A673 (cell line): ENCODE data around the gene CNOT4. TPM values are rescaled to one million over a fixed set of nuclear protein-coding genes. Genes with fewer than 3 reads are reported as not detected.

Source experiments
- BruUV-seq: library from RNA; stranded (reverse); fragments of 400-500 nt; replicated peaks from 2 replicates; lab custom pipeline; 2021; lab: Mats Ljungman, UMichigan
- CTCF ChIA-PET: fragments of 300-600 bp; sonication (Branson Sonifier 250); formaldehyde crosslinking; loops from one replicate; lab custom pipeline; 2022; ENCODE audit warnings: antibody characterized with exemption; lab: Charles Lee
- POLR2A ChIA-PET: fragments of 300-600 bp; sonication (Branson Sonifier 250); formaldehyde crosslinking; loops from one replicate; lab custom pipeline; 2022; ENCODE audit warnings: antibody characterized with exemption; ENCODE audit not compliant: low non-redundant PET; lab: Charles Lee
- DNase-seq: peaks from one replicate; pipeline ENCODE4 v3.0.0-alpha.2; 2015; ENCODE audit warnings: low spot score
- H3K27ac ChIP-seq: fragments of 200-600 bp; sonication (generic); 2 replicates; pipeline ENCODE4 v1.5.1; 2016; ENCODE audit warnings: mixed run types, low read depth, mild to moderate bottlenecking, mixed read lengths, antibody characterized with exemption, low read length; ENCODE audit not compliant: poor library complexity, severe bottlenecking
- H3K27me3 ChIP-seq: fragments of 200-600 bp; sonication (generic); replicated peaks from 2 replicates; pipeline ENCODE4 v1.6.1; 2017; ENCODE audit warnings: mixed run types, low read depth, mild to moderate bottlenecking, mixed read lengths, antibody characterized with exemption, low read length; ENCODE audit not compliant: insufficient read depth, poor library complexity
- H3K36me3 ChIP-seq: fragments of 200-600 bp; sonication (generic); 2 replicates; pipeline ENCODE4 v1.6.1; 2016; ENCODE audit warnings: mixed run types, mild to moderate bottlenecking, mixed read lengths, antibody characterized with exemption, low read length; ENCODE audit not compliant: insufficient read depth, poor library complexity, severe bottlenecking
- H3K4me1 ChIP-seq: fragments of 200-600 bp; sonication (generic); 2 replicates; pipeline ENCODE4 v1.6.1; 2017; ENCODE audit warnings: mixed run types, mild to moderate bottlenecking, mixed read lengths, antibody characterized with exemption, low read length; ENCODE audit not compliant: insufficient read depth, poor library complexity, severe bottlenecking
- H3K4me3 ChIP-seq: fragments of 200-600 bp; sonication (generic); 2 replicates; pipeline ENCODE4 v1.5.1; 2016; ENCODE audit warnings: low read depth, mixed run types, mild to moderate bottlenecking, mixed read lengths, low read length; ENCODE audit not compliant: poor library complexity, severe bottlenecking
- H3K9me3 ChIP-seq: fragments of 200-600 bp; sonication (generic); 2 replicates; pipeline ENCODE4 v1.6.1; 2016; ENCODE audit warnings: mixed run types, low read depth, mild to moderate bottlenecking, mixed read lengths, antibody characterized with exemption, low read length; ENCODE audit not compliant: poor library complexity, severe bottlenecking
- EZH2 ChIP-seq: fragments of 200-600 bp; sonication (generic); IDR thresholded peaks from 2 replicates; pipeline ENCODE4 v1.6.1; 2017; ENCODE audit warnings: borderline replicate concordance, low read depth, mild to moderate bottlenecking, mixed read lengths, antibody characterized with exemption, low read length; ENCODE audit not compliant: poor library complexity, severe bottlenecking
- intact Hi-C: fragments of 100-400 bp; cut with micrococcal nuclease; formaldehyde crosslinking; loops from one replicate; pipeline ENCODE4 v1.10.0; 2022; ENCODE audit not compliant: unreplicated experiment
- total RNA-seq: library from RNA; stranded (reverse); gene quantifications from 2 replicates; pipeline ENCODE4 v1.2.3, GENCODE V29; 2021
- TF ChIP-seq, protein P1 (sequence below): fragments of 300-800, 200-600 bp; sonication (generic); conservative IDR thresholded peaks from 2 replicates; pipeline ENCODE4 v1.5.1; 2017; ENCODE audit warnings: low read depth, mild to moderate bottlenecking, antibody characterized with exemption, low read length, moderate library complexity, mixed read lengths

Gene CNOT4
- total RNA-seq, 1 experiment from 2014 or later: 24.1 TPM

DNA sequence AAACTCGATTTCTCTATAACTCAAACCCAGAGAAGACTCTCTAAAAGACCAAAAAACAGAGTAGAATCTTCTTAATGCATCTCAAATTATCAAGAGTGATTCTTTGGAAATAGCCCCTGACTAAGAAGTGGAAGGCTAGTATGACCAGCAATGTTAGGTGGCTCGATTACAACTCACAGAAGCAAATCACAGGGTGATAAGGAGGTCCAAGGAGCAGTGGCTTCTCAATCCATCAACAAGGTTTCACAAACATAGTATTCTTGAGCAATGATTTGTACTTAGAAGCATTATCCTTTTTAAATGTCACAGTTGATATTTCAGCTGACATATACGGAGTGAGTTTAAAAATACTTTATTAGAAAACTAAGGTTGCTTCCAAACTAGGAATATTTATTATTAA, 127.7 kb downstream of the CNOT4 start:
- no peak for DNase-seq
- H3K9me3 ChIP-seq: no peaks in the 10 kb centered on the region
- POLR2A ChIA-PET: no interaction called here
- H3K4me1 ChIP-seq: no peaks in the 10 kb centered on the region
- H3K27ac ChIP-seq: no peak overlapping the region
- no peaks in the 10 kb centered on the region for H3K27me3 ChIP-seq
- intact Hi-C loops: no loop called here
- BruUV-seq: no TSS peak
- no peaks in the 10 kb centered on the region for H3K36me3 ChIP-seq
- CTCF ChIA-PET: no interaction called here
- no peak overlapping the region for H3K4me3 ChIP-seq
- no peak for TF ChIP-seq EZH2
- TF ChIP-seq, protein P1, sequence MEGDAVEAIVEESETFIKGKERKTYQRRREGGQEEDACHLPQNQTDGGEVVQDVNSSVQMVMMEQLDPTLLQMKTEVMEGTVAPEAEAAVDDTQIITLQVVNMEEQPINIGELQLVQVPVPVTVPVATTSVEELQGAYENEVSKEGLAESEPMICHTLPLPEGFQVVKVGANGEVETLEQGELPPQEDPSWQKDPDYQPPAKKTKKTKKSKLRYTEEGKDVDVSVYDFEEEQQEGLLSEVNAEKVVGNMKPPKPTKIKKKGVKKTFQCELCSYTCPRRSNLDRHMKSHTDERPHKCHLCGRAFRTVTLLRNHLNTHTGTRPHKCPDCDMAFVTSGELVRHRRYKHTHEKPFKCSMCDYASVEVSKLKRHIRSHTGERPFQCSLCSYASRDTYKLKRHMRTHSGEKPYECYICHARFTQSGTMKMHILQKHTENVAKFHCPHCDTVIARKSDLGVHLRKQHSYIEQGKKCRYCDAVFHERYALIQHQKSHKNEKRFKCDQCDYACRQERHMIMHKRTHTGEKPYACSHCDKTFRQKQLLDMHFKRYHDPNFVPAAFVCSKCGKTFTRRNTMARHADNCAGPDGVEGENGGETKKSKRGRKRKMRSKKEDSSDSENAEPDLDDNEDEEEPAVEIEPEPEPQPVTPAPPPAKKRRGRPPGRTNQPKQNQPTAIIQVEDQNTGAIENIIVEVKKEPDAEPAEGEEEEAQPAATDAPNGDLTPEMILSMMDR: no peak

DNA sequence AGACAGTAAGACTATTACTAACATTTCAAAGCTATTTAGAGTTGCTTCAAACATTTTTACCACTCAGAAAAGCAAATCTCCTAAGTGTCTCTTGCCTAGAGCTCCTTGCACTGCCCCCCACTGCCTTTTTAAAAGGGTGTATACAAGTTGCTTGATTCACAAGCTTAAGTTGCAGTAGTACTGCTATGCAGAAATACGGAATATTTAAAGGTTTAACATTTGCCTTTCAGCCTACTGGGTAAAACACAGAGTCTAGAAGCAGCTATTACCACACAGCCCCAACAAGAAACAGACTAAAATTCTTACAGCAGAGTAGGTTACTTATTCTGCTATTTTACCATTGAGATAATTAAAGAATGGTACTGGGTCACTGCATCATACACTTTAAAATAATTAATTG, 128.5 kb downstream of the CNOT4 start:
- intact Hi-C loops: no loop called here
- H3K4me3 ChIP-seq: no peak overlapping the region
- no peak for DNase-seq
- TF ChIP-seq, protein P1: no peak
- TF ChIP-seq EZH2: no peak
- H3K36me3 ChIP-seq: no peaks in the 10 kb centered on the region
- POLR2A ChIA-PET: interaction anchor here (0.7 kb wide), 1 partner anchor 144 kb away, joined by 3 read pairs; no protein-coding TSS in a partner anchor
- H3K4me1 ChIP-seq: no peaks in the 10 kb centered on the region
- BruUV-seq: no TSS peak
- no peaks in the 10 kb centered on the region for H3K9me3 ChIP-seq
- no peak overlapping the region for H3K27ac ChIP-seq
- CTCF ChIA-PET: no interaction called here
- no peaks in the 10 kb centered on the region for H3K27me3 ChIP-seq

DNA sequence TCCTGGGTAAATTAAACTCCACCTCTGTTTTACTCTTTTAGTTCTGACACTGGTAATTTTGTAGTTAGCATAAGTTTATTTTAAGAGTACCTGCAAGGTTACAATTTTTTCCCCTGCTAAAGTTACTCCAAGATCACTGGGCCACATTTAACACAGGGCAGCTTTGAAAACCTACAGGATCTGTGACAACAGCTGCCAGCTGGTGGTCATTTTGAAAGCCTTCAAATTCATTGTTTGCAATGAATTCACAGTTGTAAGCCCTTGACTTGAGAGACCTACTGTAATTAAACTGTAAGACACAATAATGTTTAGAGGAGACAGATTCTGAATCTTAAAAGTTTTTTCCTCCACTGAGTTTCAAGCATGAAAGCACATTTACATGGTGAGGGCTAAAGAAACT, 129.6 kb downstream of the CNOT4 start:
- BruUV-seq: no TSS peak
- Histone ChIP-seq H3K36me3 (no peaks in the 10 kb centered on the region), H3K27me3 (no peaks in the 10 kb centered on the region), H3K9me3 (no peaks in the 10 kb centered on the region), H3K4me3 (no peak overlapping the region), H3K27ac (no peak overlapping the region), H3K4me1 (no peaks in the 10 kb centered on the region)
- intact Hi-C loops: no loop called here
- DNase-seq: no peak
- POLR2A ChIA-PET: no interaction called here
- CTCF ChIA-PET: no interaction called here
- TF ChIP-seq, protein P1: no peak
- no peak for TF ChIP-seq EZH2
